GM19467 (cell line): Measurements from ENCODE around the gene XAB2.

Experiments
- ATAC-seq: cut with Tn5 transposase; IDR thresholded peaks from one replicate; pipeline ENCODE4 v1.9.1; 2021; ENCODE audit warnings: mild to moderate bottlenecking, moderate library complexity; ENCODE audit not compliant: unreplicated experiment

XAB2 gene

GRCh38 chr19:7612282-7613274 lies 16.8 kb downstream of the XAB2 start:
- no peak for ATAC-seq

- no peak for ATAC-seq
Measured at GRCh38 chr19:7611541-7612279, 17.6 kb downstream of the XAB2 start.

- ATAC-seq, result no peak
Measured at GRCh38 chr19:7610491-7611240, 18.7 kb downstream of the XAB2 start.

- ATAC-seq, result no peak
Measured at GRCh38 chr19:7607874-7608560, 21.3 kb downstream of the XAB2 start.

- no peak for ATAC-seq
Measured at GRCh38 chr19:7607212-7607873, 22.0 kb downstream of the XAB2 start.

GRCh38 chr19:7606289-7606688 lies 23.1 kb downstream of the XAB2 start:
- no peak for ATAC-seq

- no peak for ATAC-seq
Measured at GRCh38 chr19:7605490-7606222, 23.7 kb downstream of the XAB2 start.

GRCh38 chr19:7603919-7604318 lies 25.4 kb downstream of the XAB2 start:
- ATAC-seq, result no peak

- no peak for ATAC-seq
Measured at GRCh38 chr19:7602935-7603497, 26.3 kb downstream of the XAB2 start.

- ATAC-seq, result no peak
Measured at GRCh38 chr19:7602240-7602934, 27.0 kb downstream of the XAB2 start.

- ATAC-seq, result no peak
Measured at GRCh38 chr19:7600721-7601120, 28.6 kb downstream of the XAB2 start.

- ATAC-seq, result no peak
Measured at GRCh38 chr19:7598180-7598579, 31.2 kb downstream of the XAB2 start.

- no peak for ATAC-seq
Measured at GRCh38 chr19:7597689-7598088, 31.7 kb downstream of the XAB2 start.

- ATAC-seq, result no peak
Measured at GRCh38 chr19:7596211-7596937, 33.0 kb downstream of the XAB2 start.

- ATAC-seq, result no peak
Measured at GRCh38 chr19:7595466-7596133, 33.7 kb downstream of the XAB2 start, which contains the start of gene CAMSAP3. TSS of gene CAMSAP3 (plus strand) at chr19:7595863. CDS start at chr19:7596003, 140 bp downstream.

GRCh38 chr19:7590256-7590655 lies 39.1 kb downstream of the XAB2 start:
- no peak for ATAC-seq

GRCh38 chr19:7589822-7590221 lies 39.5 kb downstream of the XAB2 start:
- no peak for ATAC-seq
